GM18505 (cell line): ENCODE measurements around the gene GSK3B.

Experiments used
- ATAC-seq: cut with Tn5 transposase; IDR thresholded peaks from one replicate; pipeline ENCODE4 v1.9.1; 2021; ENCODE audit not compliant: unreplicated experiment
- POLR2A ChIP-seq: IDR thresholded peaks from 4 replicates; pipeline ENCODE4 v1.6.1; 2011; ENCODE audit warnings: borderline replicate concordance; ENCODE audit not compliant: insufficient read depth, insufficient read length; ENCODE audit errors: extremely low read depth

The GSK3B gene

GRCh38 chr3:119818937-119819336 lies 275.3 kb downstream of the GSK3B start:
- ATAC-seq = no peak
- TF ChIP-seq POLR2A = no peak

GRCh38 chr3:119817583-119818363 lies 276.5 kb downstream of the GSK3B start:
- no peak for TF ChIP-seq POLR2A
- ATAC-seq = no peak

DNA sequence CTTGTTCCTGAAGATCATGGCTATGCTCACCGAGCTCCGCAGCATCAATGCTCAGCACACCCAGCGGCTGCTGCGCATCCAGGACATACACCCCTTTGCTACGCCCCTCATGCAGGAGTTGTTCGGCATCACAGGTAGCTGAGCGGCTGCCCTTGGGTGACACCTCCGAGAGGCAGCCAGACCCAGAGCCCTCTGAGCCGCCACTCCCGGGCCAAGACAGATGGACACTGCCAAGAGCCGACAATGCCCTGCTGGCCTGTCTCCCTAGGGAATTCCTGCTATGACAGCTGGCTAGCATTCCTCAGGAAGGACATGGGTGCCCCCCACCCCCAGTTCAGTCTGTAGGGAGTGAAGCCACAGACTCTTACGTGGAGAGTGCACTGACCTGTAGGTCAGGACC lies 277.2 kb downstream of the GSK3B start:
- no peak for TF ChIP-seq POLR2A
- no peak for ATAC-seq

DNA sequence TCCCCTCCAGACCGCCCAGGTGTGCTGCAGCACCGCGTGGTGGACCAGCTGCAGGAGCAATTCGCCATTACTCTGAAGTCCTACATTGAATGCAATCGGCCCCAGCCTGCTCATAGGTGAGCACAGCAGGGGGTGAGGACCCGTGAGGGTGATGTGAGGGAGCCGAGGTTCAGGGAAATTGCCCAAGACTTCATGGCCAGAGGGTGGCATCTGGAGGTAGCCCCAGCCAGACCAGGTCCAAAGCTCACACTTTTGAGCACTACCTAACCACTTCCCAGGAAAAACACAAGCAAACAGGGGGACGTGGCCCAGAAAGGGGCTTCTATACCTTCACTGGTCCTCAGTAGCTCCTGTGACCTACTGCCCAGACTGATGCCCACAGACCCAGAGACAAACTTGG lies 278.5 kb downstream of the GSK3B start:
- no peak for TF ChIP-seq POLR2A
- ATAC-seq = no peak

DNA sequence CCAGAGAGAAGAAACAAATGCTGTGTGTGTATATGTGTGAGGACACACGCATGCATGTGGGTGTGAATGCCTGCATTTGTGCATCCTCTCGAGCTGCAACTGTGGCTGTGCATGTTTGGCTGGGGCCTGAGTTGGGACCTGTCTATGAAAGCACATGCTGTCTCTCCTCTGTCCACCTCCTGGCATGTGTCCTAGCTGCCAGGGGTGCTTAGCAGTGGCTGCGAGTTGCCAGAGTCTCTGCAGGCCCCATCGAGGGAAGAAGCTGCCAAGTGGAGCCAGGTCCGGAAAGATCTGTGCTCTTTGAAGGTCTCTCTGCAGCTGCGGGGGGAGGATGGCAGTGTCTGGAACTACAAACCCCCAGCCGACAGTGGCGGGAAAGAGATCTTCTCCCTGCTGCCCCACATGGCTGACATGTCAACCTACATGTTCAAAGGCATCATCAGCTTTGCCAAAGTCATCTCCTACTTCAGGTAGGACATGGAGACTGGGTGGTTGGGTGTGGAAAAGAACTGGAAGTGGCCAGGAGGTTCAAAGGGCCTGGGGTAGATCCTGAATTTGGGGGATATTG lies 281.7 kb downstream of the GSK3B start:
- no peak for ATAC-seq

GRCh38 chr3:119810018-119810435 lies 284.2 kb downstream of the GSK3B start:
- peak; percentile 85 for ATAC-seq
- TF ChIP-seq POLR2A = peak; percentile 51

More for the DNA sequence above, 281.7 kb downstream of the GSK3B start:
- no peak for TF ChIP-seq POLR2A

GRCh38 chr3:119809249-119810017 lies 284.8 kb downstream of the GSK3B start:
- TF ChIP-seq POLR2A = no peak

GRCh38 chr3:119808843-119809242 lies 285.4 kb downstream of the GSK3B start:
- TF ChIP-seq POLR2A = no peak

More at GRCh38 chr3:119809249-119810017, 284.8 kb downstream of the GSK3B start:
- ATAC-seq = peak; percentile 23

GRCh38 chr3:119808244-119808643 lies 286.0 kb downstream of the GSK3B start:
- no peak for TF ChIP-seq POLR2A

More at GRCh38 chr3:119808843-119809242, 285.4 kb downstream of the GSK3B start:
- ATAC-seq = no peak

DNA sequence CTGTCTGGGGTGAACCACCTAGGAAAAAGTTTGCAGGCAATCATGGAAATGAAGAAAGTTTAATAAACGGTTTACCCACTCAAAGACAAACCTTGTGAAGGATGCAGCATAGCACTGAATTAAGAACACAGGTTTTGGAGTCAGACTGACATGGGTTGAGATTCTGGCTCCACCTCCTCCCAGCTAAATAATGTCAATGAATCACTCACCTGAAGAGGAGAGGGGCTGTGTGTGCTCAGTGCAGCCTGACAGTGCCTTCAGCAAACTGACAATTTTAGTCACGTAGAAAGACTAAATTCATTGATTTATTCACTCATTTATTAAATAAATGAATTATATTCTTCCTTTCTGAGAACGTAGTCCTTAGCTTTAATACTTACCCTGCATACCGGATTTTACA lies 293.4 kb downstream of the GSK3B start:
- no peak for TF ChIP-seq POLR2A
- no peak for ATAC-seq

More at GRCh38 chr3:119808244-119808643, 286.0 kb downstream of the GSK3B start:
- ATAC-seq = no peak

GRCh38 chr3:119796785-119797184 lies 297.5 kb downstream of the GSK3B start:
- ATAC-seq = no peak
- TF ChIP-seq POLR2A = no peak

DNA sequence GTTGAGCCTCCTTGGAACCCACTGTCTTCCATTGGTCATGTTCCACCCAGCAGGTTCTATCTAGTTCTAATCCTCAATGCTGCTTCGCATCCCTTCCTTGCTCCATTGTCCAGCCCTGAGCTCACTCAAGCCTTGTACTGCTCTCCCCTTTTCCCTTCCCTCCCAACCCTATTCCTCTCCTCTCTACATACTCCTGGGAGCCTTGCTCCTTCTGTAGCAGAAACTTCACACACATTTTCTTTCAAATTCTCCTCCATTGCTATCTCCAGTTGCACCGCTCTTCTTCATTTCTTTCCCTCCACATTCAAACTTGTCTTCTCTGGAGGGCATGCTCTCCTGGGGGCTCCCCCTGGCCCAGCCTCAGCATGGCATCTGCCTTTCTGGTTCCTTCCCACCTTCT lies 297.9 kb downstream of the GSK3B start:
- no peak for TF ChIP-seq POLR2A
- no peak for ATAC-seq

DNA sequence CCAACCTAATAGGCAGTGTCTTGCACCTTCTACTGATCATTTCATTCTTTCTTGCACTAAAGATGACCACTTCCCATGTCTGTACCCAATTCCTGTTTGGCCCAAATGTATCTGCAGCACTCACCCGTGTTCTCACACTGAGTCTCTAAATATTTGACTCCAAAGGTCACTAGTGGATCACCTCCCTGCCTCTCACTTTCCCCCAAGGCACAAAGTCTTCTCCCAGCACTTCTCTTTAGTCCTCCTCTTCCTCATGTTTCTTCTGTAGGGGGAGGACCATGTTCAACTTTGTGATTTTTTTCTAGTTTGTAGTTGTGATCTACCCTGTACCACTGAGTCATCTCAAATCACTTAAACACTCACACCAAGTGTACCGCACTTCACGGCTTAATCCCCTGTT lies 298.4 kb downstream of the GSK3B start:
- ATAC-seq = no peak
- no peak for TF ChIP-seq POLR2A

DNA sequence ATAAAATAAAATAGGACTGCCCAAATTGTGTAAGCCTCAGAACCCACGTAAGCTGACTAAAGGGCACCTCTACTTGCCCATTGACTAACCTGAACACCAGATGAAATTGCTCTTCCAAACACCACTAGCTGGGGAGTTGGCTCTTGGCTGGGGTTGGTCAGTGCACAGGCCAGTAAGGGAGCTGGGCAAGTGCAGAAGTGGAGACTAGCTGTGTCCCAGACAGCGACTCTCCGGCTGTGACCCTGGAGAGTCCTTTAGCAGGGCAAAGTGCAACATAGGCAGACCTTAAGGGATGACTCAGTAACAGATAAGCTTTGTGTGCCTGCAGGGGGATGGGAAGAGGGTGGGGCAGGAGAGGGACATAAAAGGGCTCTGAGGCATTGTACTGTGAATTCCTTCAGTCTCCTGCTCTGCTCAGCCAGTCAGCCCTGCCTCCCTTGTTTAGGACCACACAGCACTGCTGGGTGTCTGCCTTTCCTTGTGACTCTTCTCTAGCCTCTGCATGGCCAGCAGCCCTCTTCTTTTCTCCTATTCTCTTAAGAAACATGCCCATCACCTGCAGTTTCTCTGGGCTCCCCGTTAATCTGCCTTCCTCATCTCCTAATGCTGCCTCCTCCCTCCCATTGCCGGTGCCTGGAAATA lies 299.2 kb downstream of the GSK3B start:
- TF ChIP-seq POLR2A = no peak
- no peak for ATAC-seq

- TF ChIP-seq POLR2A = no peak
- ATAC-seq = no peak
Measured at GRCh38 chr3:119794401-119794800, 299.8 kb downstream of the GSK3B start.
